ENCODE results near the gene ITGB1. TPM values are rescaled to one million over a fixed set of nuclear protein-coding genes. Genes with fewer than 3 reads are reported as not detected.
"Not testable (repeated sequence)": the region's sequence is repeated elsewhere in the genome, so short reads cannot be mapped to it uniquely, and the experiment has no call there.

ITGB1 gene
- total RNA-seq, 2 donors from 2014 or later = 101 to 119 TPM

DNA sequence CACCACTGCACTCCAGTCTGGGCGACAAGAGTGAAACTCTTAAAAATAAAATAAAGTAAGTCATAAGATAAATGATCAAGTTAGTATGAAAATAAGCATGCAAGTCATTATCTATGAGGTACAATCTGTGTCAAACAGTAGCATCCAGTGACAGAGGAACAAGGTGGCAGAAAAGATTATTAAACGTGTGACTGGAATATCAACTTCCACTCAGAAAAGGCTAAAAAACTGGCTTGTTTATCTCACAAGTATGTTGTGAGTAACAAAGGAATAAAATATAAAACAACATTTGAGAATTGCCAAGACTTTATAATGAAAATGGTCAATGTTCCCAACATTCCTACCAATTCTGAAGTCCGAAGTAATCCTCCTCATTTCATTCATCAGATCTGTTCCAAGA, 30.3 kb downstream of the ITGB1 start:
- Mint-ChIP-seq H3K9me3 (peaks cover 4% of the 10 kb centered on the region), H3K27ac (no peak overlapping the region), H3K36me3 (peaks cover 36% of the 10 kb centered on the region), H3K27me3 (no peaks in the 10 kb centered on the region), H3K4me3 (no peak overlapping the region), H3K4me1 (ENCODE audit: low read depth in 2 of 2) (peaks cover 23 to 41% of the 10 kb centered on the region in 2 donors)
- DNase-seq (ENCODE audit: low spot score) (no peak), ATAC-seq (no peak)

DNA sequence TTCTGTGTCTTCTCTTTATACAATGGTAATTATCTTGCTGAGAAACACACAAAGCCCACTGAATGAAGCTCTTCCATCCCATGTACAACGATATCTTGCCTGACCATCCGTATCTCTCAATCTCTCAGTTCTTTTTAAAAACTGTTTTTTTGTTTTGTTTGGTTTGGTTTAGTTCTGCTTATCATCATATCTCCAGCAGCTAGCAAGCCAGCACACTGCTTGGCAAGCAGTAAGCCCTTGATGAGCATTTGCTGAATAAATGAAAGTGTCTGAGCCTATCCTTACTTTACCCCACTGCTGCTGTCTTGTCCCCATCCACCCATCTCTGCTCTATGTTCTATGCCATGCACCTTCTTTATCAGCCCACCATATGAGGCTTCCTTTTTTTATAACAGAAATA, 34.2 kb downstream of the ITGB1 start:
- no peak overlapping the region for H3K4me3 Mint-ChIP-seq
- peaks cover 16 to 23% of the 10 kb centered on the region in 2 donors for H3K4me1 Mint-ChIP-seq (ENCODE audit: low read depth in 2 of 2)
- peaks cover 49% of the 10 kb centered on the region for H3K36me3 Mint-ChIP-seq
- no peak overlapping the region for H3K27ac Mint-ChIP-seq
- H3K27me3 Mint-ChIP-seq = no peaks in the 10 kb centered on the region
- ATAC-seq (no peak), DNase-seq (ENCODE audit: low spot score) (no peak)
- peaks cover 4% of the 10 kb centered on the region for H3K9me3 Mint-ChIP-seq

DNA sequence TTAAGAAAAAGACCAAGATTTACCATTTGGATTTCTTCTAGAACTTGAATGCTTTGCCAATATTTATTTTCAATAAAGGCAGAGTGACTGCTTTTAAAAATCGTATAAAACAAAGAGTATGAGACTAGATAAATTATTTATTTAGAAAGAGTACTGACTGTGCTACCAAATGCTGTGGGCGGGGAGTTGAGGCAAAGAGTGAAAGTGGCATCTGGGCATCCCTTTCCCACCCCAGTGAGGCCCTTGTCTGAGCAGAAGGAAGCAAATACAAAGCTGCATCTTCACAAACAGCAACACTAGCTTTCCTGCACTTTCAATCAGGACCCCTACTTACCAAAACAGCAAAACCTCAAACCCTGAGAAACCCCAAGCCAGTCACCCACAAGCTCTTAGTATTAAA, 34.9 kb downstream of the ITGB1 start:
- Mint-ChIP-seq H3K9me3 (peaks cover 4% of the 10 kb centered on the region), H3K27ac (no peak overlapping the region), H3K4me1 (ENCODE audit: low read depth in 2 of 2) (peaks cover 11 to 20% of the 10 kb centered on the region in 2 donors), H3K4me3 (no peak overlapping the region), H3K36me3 (peaks cover 48% of the 10 kb centered on the region), H3K27me3 (no peaks in the 10 kb centered on the region)
- DNase-seq (ENCODE audit: low spot score) (no peak), ATAC-seq (no peak)

DNA sequence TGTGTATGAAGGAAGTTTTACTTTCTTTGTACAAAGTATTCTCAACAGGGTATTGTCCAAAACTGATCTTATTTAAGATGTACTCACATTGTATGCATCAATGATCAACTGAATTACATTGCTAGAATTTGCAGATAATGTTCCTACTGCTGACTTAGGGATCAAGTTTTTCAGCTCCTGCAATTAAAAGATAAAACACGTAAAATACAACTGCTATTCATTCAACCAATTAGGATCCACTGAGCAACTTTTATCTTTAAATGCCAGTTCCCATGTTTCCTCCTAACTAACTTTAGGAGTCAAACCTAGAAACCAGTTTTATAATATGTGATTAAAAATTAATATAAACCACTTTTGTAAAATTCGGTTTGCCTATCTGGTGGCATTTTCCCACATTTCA, 35.9 kb downstream of the ITGB1 start:
- H3K27me3 Mint-ChIP-seq = no peaks in the 10 kb centered on the region
- H3K36me3 Mint-ChIP-seq = peaks cover 44% of the 10 kb centered on the region
- no peak for DNase-seq (ENCODE audit: low spot score)
- peaks cover 9 to 20% of the 10 kb centered on the region in 2 donors for H3K4me1 Mint-ChIP-seq (ENCODE audit: low read depth in 2 of 2)
- H3K4me3 Mint-ChIP-seq = no peak overlapping the region
- no peak overlapping the region for H3K27ac Mint-ChIP-seq
- peaks cover 4% of the 10 kb centered on the region for H3K9me3 Mint-ChIP-seq
- ATAC-seq = no peak

DNA sequence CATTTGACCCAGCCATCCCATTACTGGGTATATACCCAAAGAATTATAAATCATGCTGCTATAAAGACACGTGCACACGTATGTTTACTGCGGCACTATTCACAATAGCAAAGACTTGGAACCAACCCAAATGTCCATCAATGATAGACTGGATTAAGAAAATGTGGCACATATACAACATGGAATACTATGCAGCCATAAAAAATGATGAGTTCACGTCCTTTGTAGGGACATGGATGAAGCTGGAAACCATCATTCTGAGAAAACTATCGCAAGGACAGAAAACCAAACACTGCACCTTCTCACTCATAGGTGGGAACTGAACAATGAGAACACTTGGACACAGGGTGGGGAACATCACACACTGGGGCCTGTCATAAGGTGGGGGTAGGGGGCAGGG, 40.2 kb downstream of the ITGB1 start:
- not testable (repeated sequence) for ATAC-seq; DNase-seq (ENCODE audit: low spot score); H3K27ac Mint-ChIP-seq; H3K9me3 Mint-ChIP-seq; H3K27me3 Mint-ChIP-seq; H3K4me3 Mint-ChIP-seq
- H3K4me1 Mint-ChIP-seq (ENCODE audit: low read depth in 2 of 2) = peaks cover 17 to 18% of the 10 kb centered on the region in 2 donors
- H3K36me3 Mint-ChIP-seq = peaks cover 46% of the 10 kb centered on the region

DNA sequence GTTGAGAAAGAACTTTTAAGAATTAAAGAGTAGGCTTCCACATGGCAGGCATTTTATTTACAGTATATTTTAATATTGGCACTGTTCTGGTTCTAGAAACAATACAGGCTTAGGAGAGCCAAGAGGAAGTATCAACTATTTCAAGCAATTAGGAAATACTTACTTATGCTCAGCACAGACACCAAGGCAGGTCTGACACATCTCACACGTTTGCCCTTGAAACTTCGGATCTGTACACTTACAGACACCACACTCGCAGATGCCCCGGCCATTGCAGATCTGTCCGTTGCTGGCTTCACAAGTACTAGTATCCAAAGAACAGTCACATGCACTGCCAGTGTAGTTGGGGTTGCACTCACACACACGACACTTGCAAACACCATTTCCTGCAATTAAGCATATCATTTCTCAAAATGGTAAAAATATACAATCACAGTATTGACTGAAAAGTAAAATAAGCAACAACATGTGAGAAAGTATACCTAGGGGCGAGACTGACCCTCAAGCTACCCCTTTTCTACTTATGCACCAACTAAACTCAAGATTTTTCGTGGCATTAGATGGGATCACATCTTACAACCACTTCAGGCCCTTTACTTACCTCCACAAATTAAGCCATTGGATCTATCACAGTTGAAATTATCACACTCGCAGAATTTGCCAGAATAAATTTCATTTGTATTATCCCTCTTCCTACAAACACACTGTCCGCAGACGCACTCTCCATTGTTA, 46.6 kb downstream of the ITGB1 start:
- H3K27me3 Mint-ChIP-seq = no peaks in the 10 kb centered on the region
- no peak overlapping the region for H3K4me3 Mint-ChIP-seq
- H3K27ac Mint-ChIP-seq = no peak overlapping the region
- peaks cover 29% of the 10 kb centered on the region for H3K36me3 Mint-ChIP-seq
- H3K4me1 Mint-ChIP-seq (ENCODE audit: low read depth in 2 of 2) = peaks cover 14 to 18% of the 10 kb centered on the region in 2 donors
- ATAC-seq = no peak
- no peaks in the 10 kb centered on the region for H3K9me3 Mint-ChIP-seq
- no peak for DNase-seq (ENCODE audit: low spot score)

DNA sequence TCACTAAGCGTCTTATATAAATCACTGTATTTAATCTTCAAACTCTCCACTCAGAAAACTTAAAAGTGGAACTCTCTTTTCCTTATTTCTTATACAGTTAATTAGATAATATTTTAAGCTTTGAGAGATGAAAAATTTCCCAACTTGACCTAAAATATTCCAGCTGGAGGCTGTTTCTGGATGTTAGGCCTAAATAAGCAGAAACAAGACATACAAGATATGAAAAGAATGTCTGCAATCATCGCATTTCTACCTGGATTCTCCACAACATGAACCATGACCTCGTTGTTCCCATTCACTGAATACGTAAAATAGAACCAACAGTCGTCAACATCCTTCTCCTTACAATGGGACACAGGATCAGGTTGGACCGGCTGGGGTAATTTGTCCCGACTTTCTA, 48.1 kb downstream of the ITGB1 start:
- H3K4me1 Mint-ChIP-seq (ENCODE audit: low read depth in 2 of 2) = peaks cover 15 to 24% of the 10 kb centered on the region in 2 donors
- H3K36me3 Mint-ChIP-seq = peaks cover 27% of the 10 kb centered on the region
- H3K27me3 Mint-ChIP-seq; H3K9me3 Mint-ChIP-seq; DNase-seq (ENCODE audit: low spot score); H3K27ac Mint-ChIP-seq; H3K4me3 Mint-ChIP-seq; ATAC-seq: not testable (repeated sequence)

DNA sequence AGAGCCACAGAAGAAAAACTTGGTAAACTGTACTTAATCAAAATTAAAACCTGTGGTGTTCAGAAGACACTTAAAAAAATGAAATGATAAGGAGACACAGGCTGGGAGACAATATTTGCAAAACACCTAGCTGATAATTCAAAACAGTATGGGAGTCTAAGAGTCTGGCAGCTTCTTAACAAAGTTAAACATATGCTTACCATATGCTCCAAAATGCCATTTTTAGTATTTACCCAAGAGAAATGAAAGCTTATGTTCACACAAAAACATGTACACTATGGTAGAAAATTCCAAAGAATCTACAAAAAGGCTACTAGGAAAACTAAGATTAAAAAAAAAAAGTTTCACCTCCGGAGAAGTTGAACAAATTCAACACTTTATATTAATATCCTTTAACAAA, 48.6 kb downstream of the ITGB1 start:
- DNase-seq (ENCODE audit: low spot score) (no peak), ATAC-seq (no peak)
- no peak overlapping the region for H3K27ac Mint-ChIP-seq
- no peak overlapping the region for H3K4me3 Mint-ChIP-seq
- H3K36me3 Mint-ChIP-seq = peaks cover 22% of the 10 kb centered on the region
- peaks cover 10 to 19% of the 10 kb centered on the region in 2 donors for H3K4me1 Mint-ChIP-seq (ENCODE audit: low read depth in 2 of 2)
- H3K9me3 Mint-ChIP-seq = no peaks in the 10 kb centered on the region
- no peaks in the 10 kb centered on the region for H3K27me3 Mint-ChIP-seq

DNA sequence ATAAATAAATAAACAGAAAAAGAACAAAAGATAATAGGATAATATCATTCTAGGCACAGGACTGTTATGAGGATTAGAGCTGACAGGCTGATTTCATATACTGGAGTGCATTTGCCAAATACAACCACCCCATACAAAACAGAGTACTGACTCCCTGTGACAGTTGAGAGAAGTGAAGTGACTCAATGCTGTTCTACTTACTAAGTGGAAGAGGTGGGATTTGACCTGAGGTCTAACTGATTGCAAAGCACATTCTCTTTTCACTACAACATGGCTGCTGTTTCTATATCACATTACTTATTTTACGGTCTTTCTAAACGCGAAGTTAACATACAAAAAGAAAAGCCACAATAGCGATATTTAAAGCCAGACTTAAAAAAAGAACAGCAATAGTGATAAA, 51.4 kb downstream of the ITGB1 start:
- H3K27ac Mint-ChIP-seq = peak overlapping the region in 1 of 2 donors; percentile 73
- H3K4me3 Mint-ChIP-seq = peak overlapping the region; percentile 78
- H3K27me3 Mint-ChIP-seq = no peaks in the 10 kb centered on the region
- DNase-seq (ENCODE audit: low spot score) = no peak
- H3K4me1 Mint-ChIP-seq (ENCODE audit: low read depth in 2 of 2) = peaks cover 3 to 7% of the 10 kb centered on the region in 2 donors
- peaks cover 9% of the 10 kb centered on the region for H3K36me3 Mint-ChIP-seq
- no peaks in the 10 kb centered on the region for H3K9me3 Mint-ChIP-seq
- ATAC-seq = peak in 1 of 2 donors; percentile 83

DNA sequence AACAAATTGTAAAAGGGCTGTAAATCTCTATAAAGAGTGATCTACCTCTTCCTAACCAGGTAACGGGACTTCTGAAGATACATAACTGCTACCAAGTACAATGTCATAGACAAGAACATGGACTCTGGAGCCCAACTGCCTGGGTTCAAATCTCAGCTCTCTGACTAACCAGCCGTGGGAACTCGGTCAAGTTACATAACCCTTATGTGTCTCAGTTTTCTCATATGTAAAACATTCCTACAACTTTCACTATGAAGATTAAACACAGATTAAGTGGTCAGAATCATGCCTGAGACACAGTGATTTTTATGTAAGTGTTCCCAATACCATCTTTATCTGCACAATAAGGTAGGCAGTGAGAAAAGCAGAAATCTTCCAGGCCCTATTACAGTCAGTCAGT, 52.6 kb downstream of the ITGB1 start:
- no peak overlapping the region for H3K4me3 Mint-ChIP-seq
- no peaks in the 10 kb centered on the region for H3K9me3 Mint-ChIP-seq
- peaks cover 3 to 7% of the 10 kb centered on the region in 2 donors for H3K4me1 Mint-ChIP-seq (ENCODE audit: low read depth in 2 of 2)
- no peak overlapping the region for H3K27ac Mint-ChIP-seq
- no peaks in the 10 kb centered on the region for H3K27me3 Mint-ChIP-seq
- peaks cover 6% of the 10 kb centered on the region for H3K36me3 Mint-ChIP-seq
- DNase-seq (ENCODE audit: low spot score) = no peak
- no peak for ATAC-seq

DNA sequence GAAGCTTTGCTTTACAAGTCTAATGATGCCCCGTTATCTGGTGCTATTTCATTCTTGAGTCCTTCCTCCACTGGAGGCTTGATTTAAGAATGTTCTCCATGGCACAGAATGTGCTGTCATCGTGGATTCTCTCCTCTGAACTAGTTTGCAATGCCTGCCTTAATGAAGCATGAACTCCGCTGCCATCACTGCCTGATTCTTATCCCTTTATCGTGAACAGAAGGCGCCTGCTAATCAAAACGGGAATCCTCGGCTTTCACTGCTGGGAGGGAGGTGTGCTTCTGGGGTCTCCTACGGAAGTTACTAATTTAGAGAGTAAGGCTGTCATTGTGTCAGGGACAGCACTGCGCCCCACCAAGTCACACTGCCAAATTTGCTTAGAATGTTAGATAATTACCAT, 56.2 kb downstream of the ITGB1 start:
- H3K27ac Mint-ChIP-seq = no peak overlapping the region
- peaks cover 11% of the 10 kb centered on the region for H3K36me3 Mint-ChIP-seq
- H3K27me3 Mint-ChIP-seq = no peaks in the 10 kb centered on the region
- no peak for ATAC-seq
- no peaks in the 10 kb centered on the region for H3K9me3 Mint-ChIP-seq
- peaks cover 3 to 7% of the 10 kb centered on the region in 2 donors for H3K4me1 Mint-ChIP-seq (ENCODE audit: low read depth in 2 of 2)
- no peak overlapping the region for H3K4me3 Mint-ChIP-seq
- DNase-seq (ENCODE audit: low spot score) = no peak

DNA sequence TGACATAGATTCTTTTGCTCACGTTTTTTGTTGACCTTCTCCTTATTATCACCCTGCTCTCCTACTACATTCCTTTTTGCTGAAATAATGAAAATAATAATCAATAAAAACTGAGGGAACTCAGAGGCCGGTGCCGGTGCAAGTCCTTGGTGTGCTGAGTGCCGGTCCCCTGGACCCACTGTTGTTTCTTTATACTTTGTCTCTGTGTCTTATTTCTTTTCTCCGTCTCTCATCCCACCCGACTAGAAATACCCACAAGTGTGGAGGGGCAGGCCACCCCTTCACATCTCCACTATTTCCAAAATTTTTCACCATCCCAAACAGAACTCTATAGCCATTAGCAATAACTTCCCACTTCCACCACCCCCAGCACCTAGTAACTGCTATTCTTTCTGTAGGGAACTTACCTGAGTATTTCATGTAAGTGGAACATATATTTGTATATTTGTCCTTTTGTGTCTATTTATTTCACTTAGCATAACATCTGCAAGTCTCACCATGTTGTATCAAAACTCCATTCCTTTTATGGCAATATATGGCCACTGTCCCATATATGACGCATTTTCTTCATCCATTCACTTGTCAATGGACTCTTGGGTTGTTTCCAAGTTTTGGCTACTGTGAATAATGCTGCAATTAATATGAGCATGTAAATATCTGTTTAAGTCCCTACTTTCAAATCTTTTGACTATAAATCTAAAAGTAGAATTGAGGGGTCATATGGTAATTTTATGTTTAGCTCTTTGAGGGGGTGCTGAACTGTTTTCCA, 62.6 kb downstream of the ITGB1 start:
- DNase-seq (ENCODE audit: low spot score); H3K9me3 Mint-ChIP-seq; H3K27ac Mint-ChIP-seq; ATAC-seq; H3K27me3 Mint-ChIP-seq; H3K4me3 Mint-ChIP-seq; H3K4me1 Mint-ChIP-seq (ENCODE audit: low read depth in 2 of 2): not testable (repeated sequence)
- peaks cover 12% of the 10 kb centered on the region for H3K36me3 Mint-ChIP-seq

DNA sequence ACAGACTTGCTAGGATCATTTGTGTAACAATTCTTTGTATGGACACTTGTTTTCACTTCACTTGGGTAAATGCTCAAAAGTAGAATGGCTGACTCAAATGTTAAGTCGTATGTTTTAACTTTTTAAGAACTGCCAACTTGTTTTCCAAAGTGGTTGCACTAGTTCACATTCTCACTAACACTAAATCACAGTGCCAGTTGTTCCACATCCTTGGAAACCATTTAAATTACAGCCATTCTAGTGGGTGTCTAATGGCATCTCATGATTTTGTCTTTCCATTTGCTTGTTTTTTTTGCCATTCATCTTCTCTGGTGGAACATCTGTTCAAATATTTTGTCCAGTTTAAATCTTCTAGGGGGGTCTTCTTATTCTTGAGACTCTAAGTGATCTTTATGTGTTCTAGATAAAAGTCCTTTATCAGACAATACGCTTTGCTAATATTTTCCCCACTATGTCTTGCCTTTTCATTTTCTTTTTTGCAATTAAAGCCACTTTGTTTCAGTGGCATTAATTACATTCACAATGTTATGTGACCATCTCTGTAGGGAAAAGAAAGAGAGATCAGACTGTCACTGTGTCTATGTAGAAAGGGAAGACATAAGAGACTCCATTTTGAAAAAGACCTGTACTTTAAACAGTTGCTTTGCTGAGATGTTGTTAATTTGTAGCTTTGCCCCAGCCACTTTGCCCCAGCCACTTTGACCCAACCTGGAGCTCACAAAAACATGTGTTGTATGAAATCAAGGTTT, 63.9 kb downstream of the ITGB1 start:
- H3K9me3 Mint-ChIP-seq = no peaks in the 10 kb centered on the region
- no peaks in the 10 kb centered on the region for H3K27me3 Mint-ChIP-seq
- H3K36me3 Mint-ChIP-seq = peaks cover 12% of the 10 kb centered on the region
- no peak for ATAC-seq
- H3K27ac Mint-ChIP-seq = no peak overlapping the region
- H3K4me1 Mint-ChIP-seq (ENCODE audit: low read depth in 2 of 2) = peaks cover 5 to 7% of the 10 kb centered on the region in 2 donors
- no peak for DNase-seq (ENCODE audit: low spot score)
- no peak overlapping the region for H3K4me3 Mint-ChIP-seq

DNA sequence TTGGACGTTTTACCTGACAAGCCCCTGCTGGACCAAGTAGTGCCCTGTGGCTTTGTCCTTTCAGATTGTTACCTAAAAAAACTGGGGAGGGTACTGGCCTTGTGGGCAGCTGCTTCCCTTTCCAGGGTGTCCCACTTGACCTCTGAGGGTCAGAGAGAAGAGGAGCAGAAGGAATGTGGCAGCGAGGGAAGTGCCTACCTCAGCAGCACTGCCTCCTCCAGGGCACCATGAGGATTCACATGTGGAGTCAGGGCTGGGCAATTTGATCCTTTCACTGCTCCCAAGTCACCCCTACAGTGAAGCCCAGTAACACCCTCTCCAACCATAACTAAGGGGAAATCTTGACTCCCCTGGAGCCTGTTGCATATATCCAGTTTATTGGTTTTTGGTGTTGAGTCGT, 64.6 kb downstream of the ITGB1 start:
- no peaks in the 10 kb centered on the region for H3K27me3 Mint-ChIP-seq
- H3K4me1 Mint-ChIP-seq (ENCODE audit: low read depth in 2 of 2) = peaks cover 5 to 7% of the 10 kb centered on the region in 2 donors
- DNase-seq (ENCODE audit: low spot score) (no peak), ATAC-seq (no peak)
- peaks cover 12% of the 10 kb centered on the region for H3K36me3 Mint-ChIP-seq
- H3K4me3 Mint-ChIP-seq = no peak overlapping the region
- no peaks in the 10 kb centered on the region for H3K9me3 Mint-ChIP-seq
- H3K27ac Mint-ChIP-seq = no peak overlapping the region
